ENCODE results near the gene LENEP.

Gene LENEP

DNA sequence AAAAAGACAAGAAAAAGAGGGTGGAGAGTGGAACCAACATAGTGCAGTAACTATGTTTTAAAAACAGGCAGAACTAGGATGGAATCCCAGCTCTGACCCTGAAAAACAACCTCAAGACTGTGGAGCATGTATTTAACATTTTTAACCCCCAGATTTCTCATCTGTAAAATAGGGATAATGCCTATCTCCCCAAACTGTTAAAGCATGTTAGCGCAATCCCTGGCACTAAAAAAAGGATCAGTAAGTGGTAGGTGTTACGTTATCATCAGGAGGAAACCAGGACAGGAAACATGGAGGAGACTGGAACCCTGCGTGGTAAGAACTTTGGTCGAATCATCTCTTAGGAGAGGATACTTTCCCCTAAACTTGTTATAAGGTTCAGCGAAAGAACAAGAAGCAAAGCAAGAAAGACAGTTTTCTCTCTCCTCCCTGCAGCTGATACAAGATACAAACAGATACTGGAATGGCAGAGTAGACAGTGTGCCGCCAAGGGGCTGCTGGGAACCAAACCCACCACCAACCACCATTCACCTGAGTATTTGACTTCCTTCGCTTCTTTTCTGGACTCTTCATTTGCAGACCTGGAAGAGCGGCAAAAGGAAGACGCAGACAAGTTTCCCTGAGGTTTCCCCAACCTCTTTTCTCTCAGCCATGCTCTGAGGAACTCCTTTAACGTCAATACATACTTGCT lies 32.8 kb upstream of the LENEP start:
- no peak for DNase-seq
- H3K4me3 ChIP-seq (ENCODE audit: control insufficient read depth in 1 of 7, extremely low read depth in 1 of 7, insufficient read depth in 4 of 7, low read depth in 2 of 7, low read length in 6 of 7): peak overlapping the region in 6 of 7 experiments; percentile 74 to 89 (median 84)
- H3K36me3 ChIP-seq (ENCODE audit: control insufficient read depth in 4 of 4, insufficient read depth in 4 of 4, low read length in 3 of 4): peaks cover 2 to 43% (median 34%) of the 10 kb centered on the region in 4 experiments
- peaks cover 15 to 50% (median 44%) of the 10 kb centered on the region in 4 experiments for H3K4me1 ChIP-seq (ENCODE audit: control extremely low read depth in 1 of 4, control insufficient read depth in 4 of 4, insufficient read depth in 4 of 4, low read length in 3 of 4)
- peak overlapping the region; percentile 89 to 97 for H3K27ac ChIP-seq (ENCODE audit: insufficient read depth in 1 of 2, low read depth in 1 of 2, low read length in 2 of 2, poor library complexity in 1 of 2, severe bottlenecking in 2 of 2)
- H3K27me3 ChIP-seq (replicated peaks in 2 of 5; ENCODE audit: control insufficient read depth in 4 of 5, insufficient read depth in 5 of 5, low read length in 4 of 5): no peaks in the 10 kb centered on the region
- POLR2A ChIA-PET: interaction anchor here (0.5 to 1.8 kb wide), 13 partner anchors 8 to 372 kb away, joined by 3 to 7 read pairs (median 4); partner anchors contain the start of genes CKS1B, PMVK and SHC1
- CTCF ChIA-PET: interaction anchor here (1.0 to 2.1 kb wide), 15 partner anchors 9 to 100 kb away, joined by 3 to 17 read pairs (median 4); partner anchors contain the start of genes LENEP, SHC1 and ZBTB7B
- WGBS (ENCODE audit: insufficient coverage): 11% methylated on average over 6 of the region's 10 CpGs
- no peaks in the 10 kb centered on the region for H3K9me3 ChIP-seq (ENCODE audit: control extremely low read depth in 1 of 5, control insufficient read depth in 4 of 5, insufficient read depth in 2 of 5, low read depth in 1 of 5, low read length in 4 of 5)

DNA sequence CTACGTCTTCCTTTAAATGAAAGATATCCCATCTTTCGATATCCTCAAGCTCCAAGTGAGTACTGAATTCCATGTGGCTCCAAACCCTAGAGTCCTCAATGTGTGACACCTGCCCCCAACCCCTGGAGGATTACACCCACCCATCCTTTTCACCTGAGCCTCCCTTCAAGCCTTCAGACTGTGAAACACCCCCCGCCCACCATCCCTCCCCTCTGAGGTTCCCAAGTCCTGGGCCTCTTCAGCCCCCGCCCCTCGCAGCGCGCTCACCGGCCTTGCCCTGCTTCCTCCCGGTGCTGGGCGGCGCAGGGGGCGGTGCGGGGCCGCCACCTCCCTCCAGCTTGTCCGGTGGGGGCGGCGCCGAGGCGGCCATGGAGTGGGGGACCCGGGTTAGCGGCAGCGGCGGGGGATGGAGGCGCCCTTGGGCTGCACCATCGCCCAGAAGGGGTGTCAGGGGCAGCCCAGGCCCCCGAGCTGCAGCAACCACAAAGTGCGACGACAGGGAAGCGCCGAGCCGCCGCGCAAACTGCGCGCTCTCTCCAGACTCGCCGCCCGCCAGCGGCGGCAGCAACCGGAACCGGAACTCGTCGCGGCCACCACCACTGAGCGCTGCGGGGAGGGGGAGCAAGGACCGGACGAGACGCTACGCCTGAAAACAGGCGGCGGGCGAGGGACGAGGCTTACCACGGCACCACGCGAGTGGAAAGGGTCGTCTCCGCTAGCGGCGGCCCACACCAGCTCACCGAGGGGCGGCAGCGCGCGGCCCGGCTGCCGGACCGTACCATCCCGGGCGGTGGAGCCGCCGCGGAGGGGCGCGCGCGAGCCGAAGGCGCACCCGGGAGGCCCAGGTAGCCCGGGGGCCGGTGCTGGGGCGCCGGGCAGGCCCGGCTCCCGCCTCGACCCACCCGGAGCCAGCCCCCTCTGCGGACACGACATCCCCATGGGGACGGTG lies 31.9 kb upstream of the LENEP start, which contains the start of gene PYGO2:
PYGO2 (minus strand) TSS at position 576 of the 949 bp plus-strand sequence; CDS start at position 370, 206 bp downstream.
- under 1% methylated on average over 75 of the region's 93 CpGs for whole genome bisulfite sequencing (ENCODE audit: insufficient coverage)
- Histone ChIP-seq H3K36me3 (ENCODE audit: control insufficient read depth in 4 of 4, insufficient read depth in 4 of 4, low read length in 3 of 4) (peaks cover 2 to 52% (median 42%) of the 10 kb centered on the region in 4 experiments), H3K4me1 (ENCODE audit: control extremely low read depth in 1 of 4, control insufficient read depth in 4 of 4, insufficient read depth in 4 of 4, low read length in 3 of 4) (peaks cover 14 to 41% (median 37%) of the 10 kb centered on the region in 4 experiments), H3K27me3 (replicated peaks in 2 of 5; ENCODE audit: control insufficient read depth in 4 of 5, insufficient read depth in 5 of 5, low read length in 4 of 5) (no peaks in the 10 kb centered on the region), H3K4me3 (ENCODE audit: control insufficient read depth in 1 of 7, extremely low read depth in 1 of 7, insufficient read depth in 4 of 7, low read depth in 2 of 7, low read length in 6 of 7) (peak within 1 kb of the TSS; percentile 74 to 97 (median 84)), H3K27ac (ENCODE audit: insufficient read depth in 1 of 2, low read depth in 1 of 2, low read length in 2 of 2, poor library complexity in 1 of 2, severe bottlenecking in 2 of 2) (peak within 1 kb of the TSS; percentile 89 to 97), H3K9me3 (ENCODE audit: control extremely low read depth in 1 of 5, control insufficient read depth in 4 of 5, insufficient read depth in 2 of 5, low read depth in 1 of 5, low read length in 4 of 5) (no peaks in the 10 kb centered on the region)
- ChIA-PET CTCF (interaction anchor here (1.0 to 2.1 kb wide), 16 partner anchors 10 to 99 kb away, joined by 3 to 17 read pairs (median 4); partner anchors contain the start of genes LENEP, SHC1 and ZBTB7B), POLR2A (interaction anchor here (0.5 to 1.8 kb wide), 13 partner anchors 8 to 1372 kb away, joined by 3 to 7 read pairs (median 4); partner anchors contain the start of genes CKS1B, PMVK and SHC1)
- DNase-seq: peak; percentile 79 to 93 (median 89)

- Histone ChIP-seq H3K27ac (ENCODE audit: insufficient read depth in 1 of 2, low read depth in 1 of 2, low read length in 2 of 2, poor library complexity in 1 of 2, severe bottlenecking in 2 of 2) (peak overlapping the region; percentile 89 to 97), H3K36me3 (ENCODE audit: control insufficient read depth in 4 of 4, insufficient read depth in 4 of 4, low read length in 3 of 4) (peaks cover 5 to 58% (median 49%) of the 10 kb centered on the region in 4 experiments), H3K4me1 (ENCODE audit: control extremely low read depth in 1 of 4, control insufficient read depth in 4 of 4, insufficient read depth in 4 of 4, low read length in 3 of 4) (peaks cover 14 to 35% (median 30%) of the 10 kb centered on the region in 4 experiments), H3K4me3 (ENCODE audit: control insufficient read depth in 1 of 7, extremely low read depth in 1 of 7, insufficient read depth in 4 of 7, low read depth in 2 of 7, low read length in 6 of 7) (peak overlapping the region; percentile 74 to 97 (median 84)), H3K27me3 (replicated peaks in 2 of 5; ENCODE audit: control insufficient read depth in 4 of 5, insufficient read depth in 5 of 5, low read length in 4 of 5) (no peaks in the 10 kb centered on the region), H3K9me3 (ENCODE audit: control extremely low read depth in 1 of 5, control insufficient read depth in 4 of 5, insufficient read depth in 2 of 5, low read depth in 1 of 5, low read length in 4 of 5) (no peaks in the 10 kb centered on the region)
- peak in 2 of 3 donors; percentile 48 to 67 for DNase-seq
- ChIA-PET POLR2A (interaction anchor here (0.6 to 1.3 kb wide), 4 partner anchors 12 to 1371 kb away, joined by 3 to 5 read pairs (median 3); partner anchors contain the start of gene CKS1B), CTCF (interaction anchor here (1.0 to 2.1 kb wide), 10 partner anchors 9 to 57 kb away, joined by 3 to 17 read pairs (median 4); partner anchors contain the start of genes LENEP and SHC1)
- WGBS (ENCODE audit: insufficient coverage): 2% methylated on average over 13 of the region's 25 CpGs
Observed at GRCh38 chr1:154962156-154962749, 31.1 kb upstream of the LENEP start.

GRCh38 chr1:154962795-154963330 lies 30.5 kb upstream of the LENEP start:
- Histone ChIP-seq H3K27ac (ENCODE audit: insufficient read depth in 1 of 2, low read depth in 1 of 2, low read length in 2 of 2, poor library complexity in 1 of 2, severe bottlenecking in 2 of 2) (peak overlapping the region; percentile 89 to 97), H3K4me3 (ENCODE audit: control insufficient read depth in 1 of 7, extremely low read depth in 1 of 7, insufficient read depth in 4 of 7, low read depth in 2 of 7, low read length in 6 of 7) (peak overlapping the region in 6 of 7 experiments; percentile 11 to 88 (median 82)), H3K27me3 (replicated peaks in 2 of 5; ENCODE audit: control insufficient read depth in 4 of 5, insufficient read depth in 5 of 5, low read length in 4 of 5) (no peaks in the 10 kb centered on the region), H3K9me3 (ENCODE audit: control extremely low read depth in 1 of 5, control insufficient read depth in 4 of 5, insufficient read depth in 2 of 5, low read depth in 1 of 5, low read length in 4 of 5) (no peaks in the 10 kb centered on the region), H3K36me3 (ENCODE audit: control insufficient read depth in 4 of 4, insufficient read depth in 4 of 4, low read length in 3 of 4) (peaks cover 6 to 63% (median 50%) of the 10 kb centered on the region in 4 experiments), H3K4me1 (ENCODE audit: control extremely low read depth in 1 of 4, control insufficient read depth in 4 of 4, insufficient read depth in 4 of 4, low read length in 3 of 4) (peaks cover 14 to 35% (median 30%) of the 10 kb centered on the region in 4 experiments)
- CTCF ChIA-PET: interaction anchor here (0.9 to 2.6 kb wide), 7 partner anchors 10 to 90 kb away, joined by 3 to 7 read pairs (median 3); partner anchors contain the start of gene CKS1B
- no peak for DNase-seq
- POLR2A ChIA-PET: interaction anchor here (0.6 kb wide), 1 partner anchor 28 kb away, joined by 3 read pairs; no protein-coding TSS in a partner anchor
- 87% methylated on average over 4 of the region's 6 CpGs for WGBS (ENCODE audit: insufficient coverage)

- DNase-seq: no peak
- Histone ChIP-seq H3K27ac (ENCODE audit: insufficient read depth in 1 of 2, low read depth in 1 of 2, low read length in 2 of 2, poor library complexity in 1 of 2, severe bottlenecking in 2 of 2) (peak overlapping the region in 1 of 2 experiments; percentile 97), H3K27me3 (replicated peaks in 2 of 5; ENCODE audit: control insufficient read depth in 4 of 5, insufficient read depth in 5 of 5, low read length in 4 of 5) (no peaks in the 10 kb centered on the region), H3K36me3 (ENCODE audit: control insufficient read depth in 4 of 4, insufficient read depth in 4 of 4, low read length in 3 of 4) (peaks cover 6 to 63% (median 48%) of the 10 kb centered on the region in 4 experiments), H3K4me1 (ENCODE audit: control extremely low read depth in 1 of 4, control insufficient read depth in 4 of 4, insufficient read depth in 4 of 4, low read length in 3 of 4) (peaks cover 14 to 35% (median 30%) of the 10 kb centered on the region in 4 experiments), H3K9me3 (ENCODE audit: control extremely low read depth in 1 of 5, control insufficient read depth in 4 of 5, insufficient read depth in 2 of 5, low read depth in 1 of 5, low read length in 4 of 5) (no peaks in the 10 kb centered on the region), H3K4me3 (ENCODE audit: control insufficient read depth in 1 of 7, extremely low read depth in 1 of 7, insufficient read depth in 4 of 7, low read depth in 2 of 7, low read length in 6 of 7) (no peak overlapping the region)
- CTCF ChIA-PET: interaction anchor here (0.9 to 3.7 kb wide), 9 partner anchors 7 to 89 kb away, joined by 3 to 13 read pairs (median 4); partner anchors contain the start of genes CKS1B and PBXIP1
- 94% methylated on average over 7 of the region's 8 CpGs for WGBS (ENCODE audit: insufficient coverage)
- POLR2A ChIA-PET: no interaction called here
Observed at GRCh38 chr1:154963643-154964042, 29.7 kb upstream of the LENEP start.

DNA sequence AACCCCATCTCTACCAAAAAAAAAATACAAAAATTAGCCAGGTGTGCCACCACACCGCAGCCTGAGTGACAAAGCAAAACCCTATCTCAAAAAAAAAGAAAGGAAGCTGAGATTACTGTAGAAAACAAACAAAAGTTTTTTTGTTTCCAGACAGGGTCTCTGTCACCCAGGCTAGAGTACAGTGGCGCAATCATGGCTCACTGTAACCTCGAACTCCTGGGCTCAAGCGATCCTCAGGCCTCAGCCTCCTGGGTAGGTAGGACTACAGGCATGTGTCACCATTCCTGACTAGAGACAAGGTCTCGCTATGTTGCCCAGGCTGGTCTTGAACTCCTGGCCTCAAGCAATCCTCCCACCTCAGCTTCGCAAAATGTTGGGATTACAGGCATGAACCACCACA lies 29.0 kb upstream of the LENEP start:
- no peaks in the 10 kb centered on the region for H3K9me3 ChIP-seq (ENCODE audit: control extremely low read depth in 1 of 5, control insufficient read depth in 4 of 5, insufficient read depth in 2 of 5, low read depth in 1 of 5, low read length in 4 of 5)
- no peak overlapping the region for H3K4me3 ChIP-seq (ENCODE audit: control insufficient read depth in 1 of 7, extremely low read depth in 1 of 7, insufficient read depth in 4 of 7, low read depth in 2 of 7, low read length in 6 of 7)
- WGBS (ENCODE audit: insufficient coverage): 98% methylated on average over 5 of the region's 6 CpGs
- POLR2A ChIA-PET: no interaction called here
- H3K27ac ChIP-seq (ENCODE audit: insufficient read depth in 1 of 2, low read depth in 1 of 2, low read length in 2 of 2, poor library complexity in 1 of 2, severe bottlenecking in 2 of 2): peak overlapping the region in 1 of 2 experiments; percentile 97
- H3K4me1 ChIP-seq (ENCODE audit: control extremely low read depth in 1 of 4, control insufficient read depth in 4 of 4, insufficient read depth in 4 of 4, low read length in 3 of 4): peaks cover 14 to 37% (median 33%) of the 10 kb centered on the region in 4 experiments
- peaks cover 6 to 57% (median 46%) of the 10 kb centered on the region in 4 experiments for H3K36me3 ChIP-seq (ENCODE audit: control insufficient read depth in 4 of 4, insufficient read depth in 4 of 4, low read length in 3 of 4)
- H3K27me3 ChIP-seq (replicated peaks in 2 of 5; ENCODE audit: control insufficient read depth in 4 of 5, insufficient read depth in 5 of 5, low read length in 4 of 5): no peaks in the 10 kb centered on the region
- CTCF ChIA-PET: interaction anchor here (0.8 to 3.7 kb wide), 13 partner anchors 8 to 81 kb away, joined by 3 to 13 read pairs (median 3); partner anchors contain the start of gene PBXIP1
- DNase-seq: no peak
